PFSK-1 (cell line): Measurements from ENCODE around the gene DMBT1.

ENCODE experiments used
- FOXP2 ChIP-seq: optimal IDR thresholded peaks from 2 replicates; pipeline ENCODE3; 2011; ENCODE audit warnings: borderline replicate concordance, control low read depth, inconsistent platforms; ENCODE audit not compliant: insufficient read depth; ENCODE audit errors: extremely low read length, extremely low read depth
- POLR2AphosphoS5 ChIP-seq: IDR thresholded peaks from 2 replicates; pipeline ENCODE4 v1.6.1; 2012; ENCODE audit warnings: low read depth, mild to moderate bottlenecking, control low read depth, low read length, moderate library complexity
- SIN3A ChIP-seq: IDR thresholded peaks from 2 replicates; pipeline ENCODE4 v1.6.1; 2012; ENCODE audit warnings: mild to moderate bottlenecking, low read length, moderate library complexity, borderline replicate concordance; ENCODE audit not compliant: insufficient read depth
- TAF1 ChIP-seq: IDR thresholded peaks from 2 replicates; pipeline ENCODE4 v1.6.1; 2012; ENCODE audit warnings: low read length, control low read depth, borderline replicate concordance; ENCODE audit not compliant: insufficient read depth
- TF ChIP-seq, protein P1 (sequence below), 2 experiments: IDR thresholded peaks; 2 replicates each; pipeline versions ENCODE4 v1.6.1 to v1.8.0; 2011 to 2012; ENCODE audit warnings: low read depth in 2 of 2, low read length in 2 of 2, control low read depth in 1 of 2, inconsistent platforms in 1 of 2, mild to moderate bottlenecking in 1 of 2, moderate library complexity in 1 of 2; ENCODE audit not compliant: insufficient read depth in 1 of 2

The DMBT1 gene

DNA sequence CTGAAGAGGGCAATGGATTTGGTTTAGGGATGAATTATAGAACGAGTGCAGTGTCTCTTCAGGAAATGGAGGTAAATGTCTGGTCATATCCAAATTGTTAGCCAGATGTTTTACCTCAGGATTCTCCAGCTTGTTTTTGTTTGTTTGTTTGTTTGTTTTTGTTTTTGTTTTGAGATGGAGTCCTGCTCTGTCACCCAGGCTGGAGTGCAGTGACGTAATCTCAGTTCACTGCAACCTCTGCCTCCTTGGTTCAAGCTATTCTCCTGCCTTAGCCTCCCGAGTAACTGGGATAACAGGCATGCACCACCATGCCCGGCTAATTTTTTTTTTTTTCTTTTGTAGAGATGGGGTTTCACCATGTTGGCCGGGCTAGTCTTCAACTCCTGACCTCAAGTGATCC lies 132.2 kb downstream of the DMBT1 start:
- no peak for TF ChIP-seq POLR2AphosphoS5
- no peak for TF ChIP-seq SIN3A
- TF ChIP-seq, protein P1, sequence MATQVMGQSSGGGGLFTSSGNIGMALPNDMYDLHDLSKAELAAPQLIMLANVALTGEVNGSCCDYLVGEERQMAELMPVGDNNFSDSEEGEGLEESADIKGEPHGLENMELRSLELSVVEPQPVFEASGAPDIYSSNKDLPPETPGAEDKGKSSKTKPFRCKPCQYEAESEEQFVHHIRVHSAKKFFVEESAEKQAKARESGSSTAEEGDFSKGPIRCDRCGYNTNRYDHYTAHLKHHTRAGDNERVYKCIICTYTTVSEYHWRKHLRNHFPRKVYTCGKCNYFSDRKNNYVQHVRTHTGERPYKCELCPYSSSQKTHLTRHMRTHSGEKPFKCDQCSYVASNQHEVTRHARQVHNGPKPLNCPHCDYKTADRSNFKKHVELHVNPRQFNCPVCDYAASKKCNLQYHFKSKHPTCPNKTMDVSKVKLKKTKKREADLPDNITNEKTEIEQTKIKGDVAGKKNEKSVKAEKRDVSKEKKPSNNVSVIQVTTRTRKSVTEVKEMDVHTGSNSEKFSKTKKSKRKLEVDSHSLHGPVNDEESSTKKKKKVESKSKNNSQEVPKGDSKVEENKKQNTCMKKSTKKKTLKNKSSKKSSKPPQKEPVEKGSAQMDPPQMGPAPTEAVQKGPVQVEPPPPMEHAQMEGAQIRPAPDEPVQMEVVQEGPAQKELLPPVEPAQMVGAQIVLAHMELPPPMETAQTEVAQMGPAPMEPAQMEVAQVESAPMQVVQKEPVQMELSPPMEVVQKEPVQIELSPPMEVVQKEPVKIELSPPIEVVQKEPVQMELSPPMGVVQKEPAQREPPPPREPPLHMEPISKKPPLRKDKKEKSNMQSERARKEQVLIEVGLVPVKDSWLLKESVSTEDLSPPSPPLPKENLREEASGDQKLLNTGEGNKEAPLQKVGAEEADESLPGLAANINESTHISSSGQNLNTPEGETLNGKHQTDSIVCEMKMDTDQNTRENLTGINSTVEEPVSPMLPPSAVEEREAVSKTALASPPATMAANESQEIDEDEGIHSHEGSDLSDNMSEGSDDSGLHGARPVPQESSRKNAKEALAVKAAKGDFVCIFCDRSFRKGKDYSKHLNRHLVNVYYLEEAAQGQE (IDR thresholded peaks at IDR 0.05; ENCODE audit: insufficient read depth in 1 of 2, low read depth in 2 of 2, low read length in 2 of 2): no peak
- TF ChIP-seq TAF1: no peak
- no peak for TF ChIP-seq FOXP2
